AG10803 (cell line): Measurements from ENCODE around the gene NLRP6.
A peak's percentile ranks its signal among the peaks of the same experiment; 100 is the strongest.
"Not testable (repeated sequence)": the region's sequence is repeated elsewhere in the genome, so short reads cannot be mapped to it uniquely, and the experiment has no call there.

Experiments
- DNase-seq: peaks from one replicate; pipeline ENCODE4 v3.0.0; 2010; ENCODE audit warnings: low read depth
- H3K4me3 ChIP-seq: 2 replicates; pipeline ENCODE4 v1.5.1; 2011; ENCODE audit warnings: mild to moderate bottlenecking, low read length, control low read depth
- TF ChIP-seq, protein P1 (sequence below): conservative IDR thresholded peaks from 2 replicates; pipeline ENCODE4 v1.5.1; 2011; ENCODE audit warnings: mild to moderate bottlenecking, low read length, control low read depth, inconsistent platforms

The NLRP6 gene

DNA sequence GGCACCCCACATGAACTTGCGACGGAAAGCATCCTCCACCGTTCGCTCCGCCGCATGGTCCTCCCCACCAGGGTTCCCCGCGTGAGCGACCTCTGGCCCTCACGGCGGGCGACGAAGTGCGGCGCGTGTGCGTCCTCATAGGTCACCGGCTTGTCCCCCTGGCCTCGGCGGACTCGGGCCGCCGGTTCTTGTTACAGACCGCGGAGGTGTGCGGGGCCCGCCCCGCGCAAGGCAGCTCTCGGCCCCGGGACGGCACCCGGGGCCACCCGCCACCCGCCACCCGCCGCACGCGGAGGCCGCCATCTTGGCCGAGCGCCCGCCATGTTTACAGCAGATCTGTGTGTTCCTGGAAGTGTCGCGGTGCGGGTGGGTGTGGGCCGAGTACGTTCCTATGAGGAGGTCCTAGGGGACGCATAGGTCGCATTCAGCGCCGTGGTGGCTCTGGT lies 25.9 kb downstream of the NLRP6 start:
- TF ChIP-seq, protein P1, sequence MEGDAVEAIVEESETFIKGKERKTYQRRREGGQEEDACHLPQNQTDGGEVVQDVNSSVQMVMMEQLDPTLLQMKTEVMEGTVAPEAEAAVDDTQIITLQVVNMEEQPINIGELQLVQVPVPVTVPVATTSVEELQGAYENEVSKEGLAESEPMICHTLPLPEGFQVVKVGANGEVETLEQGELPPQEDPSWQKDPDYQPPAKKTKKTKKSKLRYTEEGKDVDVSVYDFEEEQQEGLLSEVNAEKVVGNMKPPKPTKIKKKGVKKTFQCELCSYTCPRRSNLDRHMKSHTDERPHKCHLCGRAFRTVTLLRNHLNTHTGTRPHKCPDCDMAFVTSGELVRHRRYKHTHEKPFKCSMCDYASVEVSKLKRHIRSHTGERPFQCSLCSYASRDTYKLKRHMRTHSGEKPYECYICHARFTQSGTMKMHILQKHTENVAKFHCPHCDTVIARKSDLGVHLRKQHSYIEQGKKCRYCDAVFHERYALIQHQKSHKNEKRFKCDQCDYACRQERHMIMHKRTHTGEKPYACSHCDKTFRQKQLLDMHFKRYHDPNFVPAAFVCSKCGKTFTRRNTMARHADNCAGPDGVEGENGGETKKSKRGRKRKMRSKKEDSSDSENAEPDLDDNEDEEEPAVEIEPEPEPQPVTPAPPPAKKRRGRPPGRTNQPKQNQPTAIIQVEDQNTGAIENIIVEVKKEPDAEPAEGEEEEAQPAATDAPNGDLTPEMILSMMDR = no peak
- DNase-seq = no peak
- H3K4me3 ChIP-seq = no peak overlapping the region

DNA sequence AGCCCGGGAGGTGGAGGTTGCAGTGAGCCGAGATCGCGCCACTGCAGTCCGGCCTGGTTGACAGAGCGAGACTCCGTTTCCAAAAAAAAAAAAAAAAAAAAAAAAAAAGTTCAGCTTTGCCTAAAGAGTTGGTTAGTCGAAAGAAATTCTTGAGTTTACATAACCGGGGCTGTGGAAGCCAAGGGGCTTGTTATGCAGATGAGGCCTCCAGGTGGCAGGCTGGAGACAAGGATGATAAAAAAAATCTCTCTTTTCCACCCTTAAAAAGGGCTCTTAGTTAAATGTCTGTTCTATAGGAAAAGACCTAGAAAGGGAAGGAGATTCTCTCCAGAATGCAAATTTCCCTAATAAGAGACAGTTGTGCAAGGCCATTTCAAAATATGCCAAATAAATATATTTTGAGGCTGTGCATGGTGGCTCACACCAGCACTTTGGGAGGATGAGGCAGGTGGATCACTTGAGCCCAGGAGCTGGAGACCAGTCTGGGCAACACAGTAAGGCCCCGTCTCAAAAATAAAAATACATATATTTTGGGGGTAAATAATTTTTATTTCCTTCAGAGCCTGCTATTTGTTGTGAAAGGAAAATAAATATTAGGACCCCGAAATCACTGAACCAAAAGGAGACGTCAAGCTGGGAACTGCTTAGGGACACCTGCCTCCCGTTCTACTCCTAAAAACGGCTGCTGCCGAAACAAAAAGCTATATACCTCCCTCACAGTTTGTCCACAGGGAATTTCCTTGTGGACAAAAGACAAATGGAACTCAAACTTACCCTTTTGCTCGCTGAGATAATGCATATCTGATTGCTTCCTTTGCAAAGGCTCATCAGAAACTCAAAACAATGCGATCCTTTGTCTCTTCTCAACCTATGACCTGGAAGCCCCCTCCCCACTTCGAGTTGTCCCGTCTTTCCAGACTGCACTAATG lies 27.0 kb downstream of the NLRP6 start:
- TF ChIP-seq, protein P1 = peak; percentile 80
- no peak overlapping the region for H3K4me3 ChIP-seq
- DNase-seq = peak; percentile 83

DNA sequence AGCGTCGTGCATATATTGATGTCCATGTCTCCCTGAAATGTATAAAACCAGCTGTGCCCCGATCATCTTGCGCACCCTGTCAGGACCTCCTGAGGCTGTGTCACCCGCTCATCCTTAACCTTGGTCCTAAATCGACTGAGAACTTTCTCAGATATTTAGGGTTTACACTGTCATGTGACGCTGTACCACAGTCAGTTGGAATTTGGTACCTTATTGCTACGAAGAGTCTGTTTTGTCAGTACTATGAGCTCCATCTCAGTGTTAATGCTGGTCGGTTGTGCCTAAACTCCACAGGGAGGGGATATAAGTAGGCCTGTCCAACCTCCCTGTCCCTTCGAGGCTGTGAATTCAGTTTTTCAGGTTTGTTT lies 27.6 kb downstream of the NLRP6 start:
- no peak for DNase-seq
- H3K4me3 ChIP-seq = no peak overlapping the region
- TF ChIP-seq, protein P1 = no peak

DNA sequence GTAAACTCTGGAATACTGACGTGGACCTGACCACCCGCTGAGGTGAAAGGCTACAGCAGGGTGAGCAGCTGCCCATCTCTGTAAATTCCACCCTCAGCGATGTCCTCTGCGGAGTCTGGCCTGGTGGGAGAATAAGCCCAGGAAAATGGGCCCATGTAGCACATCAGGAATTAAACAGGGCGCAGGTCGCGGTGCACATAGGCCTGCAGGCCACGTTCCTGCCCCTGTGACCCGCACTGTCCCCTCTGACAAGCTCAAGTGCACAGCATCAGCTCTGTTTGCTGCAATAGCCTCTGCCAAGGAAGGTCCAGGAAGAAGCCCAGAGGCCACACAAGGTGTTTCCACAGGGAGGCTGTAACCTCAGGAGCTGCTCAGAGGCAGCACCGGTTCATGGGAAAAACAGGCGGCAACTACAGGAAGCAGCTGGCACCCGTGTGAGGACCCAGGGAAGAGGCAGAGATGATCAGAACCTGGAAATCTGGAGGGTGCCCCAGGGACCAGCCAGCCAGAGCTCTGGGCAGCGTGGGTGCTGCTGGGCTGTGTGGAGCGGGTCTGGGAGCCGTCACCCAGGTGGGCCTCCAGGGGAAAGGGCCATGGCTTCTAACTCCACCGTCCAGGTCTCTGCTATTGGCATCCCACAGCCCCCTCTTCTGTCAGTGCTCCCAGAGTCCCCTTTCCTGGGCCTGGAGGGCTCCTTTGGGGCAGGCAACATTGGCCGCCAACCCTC lies 28.6 kb downstream of the NLRP6 start:
- H3K4me3 ChIP-seq = no peak overlapping the region
- TF ChIP-seq, protein P1 = no peak
- DNase-seq = no peak

DNA sequence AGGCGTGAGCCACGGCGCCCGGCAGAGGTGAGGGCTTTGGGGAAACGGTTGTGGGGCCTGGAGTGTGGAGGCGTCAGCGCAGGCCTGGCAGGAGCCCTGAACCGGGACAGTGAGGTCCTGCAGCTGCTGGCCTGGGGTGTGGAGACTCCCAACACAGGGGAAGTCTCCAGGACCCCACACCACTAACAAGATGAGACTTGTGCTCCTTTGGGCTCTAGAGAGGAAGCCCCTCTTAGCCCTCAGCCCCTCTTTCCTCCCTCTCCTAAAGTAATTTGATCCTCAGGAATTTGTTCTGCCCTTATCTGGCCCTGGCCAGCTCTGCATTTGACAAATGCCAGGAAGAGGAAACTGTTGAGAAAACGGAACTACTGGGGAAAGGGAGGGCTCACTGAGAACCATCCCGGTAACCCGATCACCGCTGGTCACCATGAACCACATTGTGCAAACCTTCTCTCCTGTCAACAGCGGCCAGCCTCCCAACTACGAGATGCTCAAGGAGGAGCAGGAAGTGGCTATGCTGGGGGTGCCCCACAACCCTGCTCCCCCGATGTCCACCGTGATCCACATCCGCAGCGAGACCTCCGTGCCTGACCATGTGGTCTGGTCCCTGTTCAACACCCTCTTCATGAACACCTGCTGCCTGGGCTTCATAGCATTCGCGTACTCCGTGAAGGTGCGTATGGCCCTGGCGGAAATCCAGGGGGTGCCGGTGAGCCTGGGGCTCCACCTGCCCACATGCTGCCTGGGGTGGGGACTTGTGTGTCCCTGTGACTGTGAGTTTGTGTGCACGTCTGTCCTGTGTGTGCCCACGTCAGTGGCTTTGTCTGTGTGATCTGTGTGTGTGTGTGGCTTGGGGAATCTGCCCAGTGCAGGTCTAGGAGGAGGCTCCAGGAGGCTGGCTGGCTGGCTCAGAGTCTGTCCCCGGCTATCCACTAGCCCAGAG lies 29.8 kb downstream of the NLRP6 start, which contains the start of gene IFITM2:
IFITM2 (plus strand) TSS at position 51 of the 943 bp plus-strand sequence; CDS start at position 428, 377 bp downstream.
- peak within 1 kb of the TSS; percentile 83 for H3K4me3 ChIP-seq
- peak; percentile 84 for DNase-seq

DNA sequence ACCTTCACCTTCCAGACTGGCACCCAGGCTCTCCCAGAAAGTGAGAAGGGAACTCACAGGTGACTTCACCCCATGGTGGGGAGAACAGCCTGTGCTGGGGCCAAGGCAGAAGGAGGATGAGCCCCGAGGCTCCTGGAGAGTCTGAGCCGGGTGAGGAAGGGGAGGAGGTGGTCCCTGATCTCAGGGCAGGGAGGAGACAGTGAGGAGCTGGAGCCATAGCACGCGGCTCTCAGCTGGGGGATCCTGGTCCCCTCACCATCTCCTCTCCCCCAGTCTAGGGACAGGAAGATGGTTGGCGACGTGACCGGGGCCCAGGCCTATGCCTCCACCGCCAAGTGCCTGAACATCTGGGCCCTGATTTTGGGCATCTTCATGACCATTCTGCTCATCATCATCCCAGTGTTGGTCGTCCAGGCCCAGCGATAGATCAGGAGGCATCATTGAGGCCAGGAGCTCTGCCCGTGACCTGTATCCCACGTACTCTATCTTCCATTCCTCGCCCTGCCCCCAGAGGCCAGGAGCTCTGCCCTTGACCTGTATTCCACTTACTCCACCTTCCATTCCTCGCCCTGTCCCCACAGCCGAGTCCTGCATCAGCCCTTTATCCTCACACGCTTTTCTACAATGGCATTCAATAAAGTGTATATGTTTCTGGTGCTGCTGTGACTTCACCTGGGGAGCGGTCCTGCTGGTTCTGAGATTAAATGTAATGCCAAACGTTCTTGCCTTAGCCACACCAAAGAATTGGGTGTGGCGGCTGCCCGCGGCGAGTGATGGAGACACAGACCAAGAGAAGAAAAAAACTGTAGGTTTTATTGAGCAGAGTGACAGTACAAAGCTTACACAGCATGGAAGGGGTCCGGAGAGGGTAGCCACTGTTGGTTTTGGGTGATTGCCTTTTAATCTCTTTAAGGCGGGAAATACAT lies 30.8 kb downstream of the NLRP6 start:
- DNase-seq = not testable (repeated sequence)
- H3K4me3 ChIP-seq = peak overlapping the region; percentile 83

DNA sequence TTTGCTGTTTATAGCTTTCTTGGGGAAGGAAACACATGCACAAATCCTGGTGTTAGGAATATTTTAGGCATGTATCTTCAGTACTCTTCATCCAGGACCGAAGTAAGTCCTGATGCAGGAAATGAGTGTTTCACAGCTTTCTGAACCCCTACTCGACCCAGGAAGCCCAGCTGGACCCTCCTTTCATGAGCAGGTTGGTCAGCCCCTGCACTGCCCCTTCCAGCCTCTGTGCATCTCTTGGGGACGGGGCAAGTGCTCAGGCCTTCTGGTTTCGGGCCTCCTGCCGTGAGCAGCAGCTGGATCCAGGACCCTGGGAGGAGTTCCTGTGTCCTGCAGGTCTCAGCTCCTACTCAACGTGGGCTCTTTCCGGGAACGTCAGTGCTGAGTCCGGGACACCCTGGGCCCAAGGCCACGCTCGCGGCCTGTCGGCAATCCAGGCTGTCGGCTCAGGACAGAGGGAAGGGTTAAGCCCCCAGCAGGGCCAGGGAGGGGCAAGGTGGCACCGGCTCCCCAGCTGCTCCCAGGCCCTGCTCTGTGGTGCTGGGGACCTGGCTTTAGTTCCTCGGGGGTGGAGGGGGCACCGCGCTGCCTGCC lies 31.9 kb downstream of the NLRP6 start:
- H3K4me3 ChIP-seq = peak overlapping the region; percentile 83
- DNase-seq = not testable (repeated sequence)

DNA sequence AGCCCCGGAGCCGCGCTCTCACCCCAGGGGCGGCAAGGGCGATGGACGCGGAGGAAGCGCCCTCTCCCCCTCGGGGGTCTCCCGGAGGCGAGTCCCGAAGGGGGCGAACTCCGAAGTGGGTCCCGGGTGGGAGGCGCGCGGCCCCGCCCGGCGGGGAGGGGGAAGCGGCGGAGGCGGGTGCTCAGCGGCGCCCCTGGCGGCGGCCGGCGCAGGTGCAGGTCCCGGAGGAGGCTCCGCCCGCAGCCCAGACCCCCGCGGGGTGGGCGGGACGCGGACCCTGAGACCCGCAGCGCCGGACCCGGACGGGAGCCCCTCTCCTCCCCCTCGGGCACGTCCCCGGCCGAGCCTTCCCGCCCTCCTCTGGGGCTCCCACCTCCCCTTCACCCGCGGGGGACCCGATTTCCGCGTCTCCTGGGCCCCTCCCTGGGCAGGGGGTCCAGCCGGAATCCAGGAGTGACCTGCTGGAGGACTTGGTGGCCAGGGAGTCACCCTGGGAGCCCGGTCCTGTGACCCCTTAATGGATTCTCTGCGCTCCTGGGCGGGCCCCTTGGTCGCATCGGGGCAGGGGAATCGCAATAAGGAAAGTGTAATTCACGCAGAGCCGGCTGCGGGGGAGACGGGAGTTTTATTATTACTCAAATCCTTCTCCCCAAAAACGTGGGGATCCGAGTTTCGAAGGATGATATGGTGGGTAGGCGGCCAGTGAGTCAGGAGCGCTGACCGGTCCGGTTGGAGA lies 33.0 kb downstream of the NLRP6 start:
- peak overlapping the region; percentile 37 for H3K4me3 ChIP-seq
- not testable (repeated sequence) for DNase-seq
